Liver (tissue), 3 donors: ENCODE data around the gene ACOT11.

ENCODE experiments used
- FOXA1 ChIP-seq: IDR thresholded peaks from 2 replicates; pipeline ENCODE4 v1.6.1; 2016; ENCODE audit warnings: antibody characterized with exemption
- RAD21 ChIP-seq, 2 donors: IDR thresholded peaks; 2 replicates each; pipeline ENCODE4 v1.6.1; 2016; ENCODE audit warnings: antibody characterized with exemption in 2 of 2, mild to moderate bottlenecking in 2 of 2
- TF ChIP-seq, protein P1 (sequence below): fragments of 150-350 bp; IDR thresholded peaks from 2 replicates; pipeline ENCODE4 v1.5.1; 2017; ENCODE audit warnings: improper control_type of control experiment, low read depth, low read length; ENCODE audit not compliant: missing input control
- TF ChIP-seq, protein P2 (sequence below): IDR thresholded peaks from 2 replicates; pipeline ENCODE4 v1.6.1; 2016; ENCODE audit warnings: antibody characterized with exemption, mild to moderate bottlenecking
- TF ChIP-seq, protein P3 (sequence below): IDR thresholded peaks from 2 replicates; pipeline ENCODE4 v1.6.1; 2016; ENCODE audit warnings: antibody characterized with exemption
- donor health status: healthy.
- donor health status: healthy.

DNA sequence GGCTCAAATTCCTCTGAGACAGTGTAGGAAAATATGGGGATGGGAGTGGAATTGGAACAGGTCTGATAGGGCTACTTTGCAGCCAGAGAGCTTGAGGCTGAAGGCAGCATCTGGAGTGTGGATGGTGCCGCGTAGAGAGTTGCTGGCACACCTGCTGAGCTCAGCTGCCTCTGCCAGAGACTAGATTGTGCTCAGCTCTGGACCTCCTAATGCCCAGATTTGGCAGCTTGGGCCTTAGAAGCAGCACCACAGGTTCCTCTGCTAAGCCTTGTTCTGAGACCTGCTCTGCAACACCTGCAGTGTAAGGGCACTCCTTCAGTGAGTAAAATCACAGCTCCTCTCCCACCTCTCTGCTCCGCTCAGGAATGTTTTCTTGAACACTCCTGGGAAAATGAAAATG is 23.3 kb downstream of the ACOT11 start:
- TF ChIP-seq, protein P1, sequence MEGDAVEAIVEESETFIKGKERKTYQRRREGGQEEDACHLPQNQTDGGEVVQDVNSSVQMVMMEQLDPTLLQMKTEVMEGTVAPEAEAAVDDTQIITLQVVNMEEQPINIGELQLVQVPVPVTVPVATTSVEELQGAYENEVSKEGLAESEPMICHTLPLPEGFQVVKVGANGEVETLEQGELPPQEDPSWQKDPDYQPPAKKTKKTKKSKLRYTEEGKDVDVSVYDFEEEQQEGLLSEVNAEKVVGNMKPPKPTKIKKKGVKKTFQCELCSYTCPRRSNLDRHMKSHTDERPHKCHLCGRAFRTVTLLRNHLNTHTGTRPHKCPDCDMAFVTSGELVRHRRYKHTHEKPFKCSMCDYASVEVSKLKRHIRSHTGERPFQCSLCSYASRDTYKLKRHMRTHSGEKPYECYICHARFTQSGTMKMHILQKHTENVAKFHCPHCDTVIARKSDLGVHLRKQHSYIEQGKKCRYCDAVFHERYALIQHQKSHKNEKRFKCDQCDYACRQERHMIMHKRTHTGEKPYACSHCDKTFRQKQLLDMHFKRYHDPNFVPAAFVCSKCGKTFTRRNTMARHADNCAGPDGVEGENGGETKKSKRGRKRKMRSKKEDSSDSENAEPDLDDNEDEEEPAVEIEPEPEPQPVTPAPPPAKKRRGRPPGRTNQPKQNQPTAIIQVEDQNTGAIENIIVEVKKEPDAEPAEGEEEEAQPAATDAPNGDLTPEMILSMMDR, result no peak
- TF ChIP-seq, protein P2, sequence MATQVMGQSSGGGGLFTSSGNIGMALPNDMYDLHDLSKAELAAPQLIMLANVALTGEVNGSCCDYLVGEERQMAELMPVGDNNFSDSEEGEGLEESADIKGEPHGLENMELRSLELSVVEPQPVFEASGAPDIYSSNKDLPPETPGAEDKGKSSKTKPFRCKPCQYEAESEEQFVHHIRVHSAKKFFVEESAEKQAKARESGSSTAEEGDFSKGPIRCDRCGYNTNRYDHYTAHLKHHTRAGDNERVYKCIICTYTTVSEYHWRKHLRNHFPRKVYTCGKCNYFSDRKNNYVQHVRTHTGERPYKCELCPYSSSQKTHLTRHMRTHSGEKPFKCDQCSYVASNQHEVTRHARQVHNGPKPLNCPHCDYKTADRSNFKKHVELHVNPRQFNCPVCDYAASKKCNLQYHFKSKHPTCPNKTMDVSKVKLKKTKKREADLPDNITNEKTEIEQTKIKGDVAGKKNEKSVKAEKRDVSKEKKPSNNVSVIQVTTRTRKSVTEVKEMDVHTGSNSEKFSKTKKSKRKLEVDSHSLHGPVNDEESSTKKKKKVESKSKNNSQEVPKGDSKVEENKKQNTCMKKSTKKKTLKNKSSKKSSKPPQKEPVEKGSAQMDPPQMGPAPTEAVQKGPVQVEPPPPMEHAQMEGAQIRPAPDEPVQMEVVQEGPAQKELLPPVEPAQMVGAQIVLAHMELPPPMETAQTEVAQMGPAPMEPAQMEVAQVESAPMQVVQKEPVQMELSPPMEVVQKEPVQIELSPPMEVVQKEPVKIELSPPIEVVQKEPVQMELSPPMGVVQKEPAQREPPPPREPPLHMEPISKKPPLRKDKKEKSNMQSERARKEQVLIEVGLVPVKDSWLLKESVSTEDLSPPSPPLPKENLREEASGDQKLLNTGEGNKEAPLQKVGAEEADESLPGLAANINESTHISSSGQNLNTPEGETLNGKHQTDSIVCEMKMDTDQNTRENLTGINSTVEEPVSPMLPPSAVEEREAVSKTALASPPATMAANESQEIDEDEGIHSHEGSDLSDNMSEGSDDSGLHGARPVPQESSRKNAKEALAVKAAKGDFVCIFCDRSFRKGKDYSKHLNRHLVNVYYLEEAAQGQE, result no peak
- TF ChIP-seq, protein P3, sequence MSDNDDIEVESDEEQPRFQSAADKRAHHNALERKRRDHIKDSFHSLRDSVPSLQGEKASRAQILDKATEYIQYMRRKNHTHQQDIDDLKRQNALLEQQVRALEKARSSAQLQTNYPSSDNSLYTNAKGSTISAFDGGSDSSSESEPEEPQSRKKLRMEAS, result no peak
- TF ChIP-seq FOXA1, result no peak
- no peak for TF ChIP-seq RAD21 (IDR thresholded peaks at IDR 0.05)
